ENCODE results near the gene GOLT1A. TPM values are rescaled to one million over a fixed set of nuclear protein-coding genes. Genes with fewer than 3 reads are reported as not detected.
"Not testable (repeated sequence)": the region's sequence is repeated elsewhere in the genome, so short reads cannot be mapped to it uniquely, and the experiment has no call there.

The GOLT1A gene
- total RNA-seq, 1 donor from 2014 or later: 0.40 TPM

DNA sequence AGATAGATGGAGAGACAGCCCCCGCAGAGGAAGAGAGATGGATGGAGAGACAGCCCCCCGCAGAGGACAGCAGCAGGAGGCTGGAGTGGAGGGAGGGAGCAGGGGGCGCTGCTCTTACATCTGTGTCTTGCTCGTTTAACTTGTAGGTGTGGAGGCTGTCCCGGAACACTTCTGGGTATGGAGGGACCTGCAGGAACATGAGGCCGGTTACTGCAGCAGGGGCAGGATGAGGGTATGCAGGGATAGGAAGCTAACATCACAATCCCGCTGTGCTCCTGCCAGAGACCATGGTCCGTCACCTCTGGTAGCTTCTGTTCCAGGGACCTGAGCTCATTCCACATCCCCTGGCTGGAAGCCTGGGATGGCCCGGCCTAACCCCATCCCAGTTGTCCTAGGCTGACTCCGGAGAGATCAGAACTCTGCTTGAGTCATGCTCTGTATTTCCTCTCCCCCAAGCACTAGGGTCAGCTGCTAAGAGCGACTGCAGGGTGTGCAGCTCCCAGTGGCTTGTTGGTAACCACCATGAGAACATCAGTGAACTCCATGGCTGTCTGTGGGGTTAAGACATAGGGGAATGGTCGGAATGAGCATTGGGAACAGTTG lies 36.7 kb upstream of the GOLT1A start:
- ATAC-seq: peak; percentile 11
- intact Hi-C loops (cut with DNase I): no loop called here
- DNase-seq (ENCODE audit: low spot score): no peak

DNA sequence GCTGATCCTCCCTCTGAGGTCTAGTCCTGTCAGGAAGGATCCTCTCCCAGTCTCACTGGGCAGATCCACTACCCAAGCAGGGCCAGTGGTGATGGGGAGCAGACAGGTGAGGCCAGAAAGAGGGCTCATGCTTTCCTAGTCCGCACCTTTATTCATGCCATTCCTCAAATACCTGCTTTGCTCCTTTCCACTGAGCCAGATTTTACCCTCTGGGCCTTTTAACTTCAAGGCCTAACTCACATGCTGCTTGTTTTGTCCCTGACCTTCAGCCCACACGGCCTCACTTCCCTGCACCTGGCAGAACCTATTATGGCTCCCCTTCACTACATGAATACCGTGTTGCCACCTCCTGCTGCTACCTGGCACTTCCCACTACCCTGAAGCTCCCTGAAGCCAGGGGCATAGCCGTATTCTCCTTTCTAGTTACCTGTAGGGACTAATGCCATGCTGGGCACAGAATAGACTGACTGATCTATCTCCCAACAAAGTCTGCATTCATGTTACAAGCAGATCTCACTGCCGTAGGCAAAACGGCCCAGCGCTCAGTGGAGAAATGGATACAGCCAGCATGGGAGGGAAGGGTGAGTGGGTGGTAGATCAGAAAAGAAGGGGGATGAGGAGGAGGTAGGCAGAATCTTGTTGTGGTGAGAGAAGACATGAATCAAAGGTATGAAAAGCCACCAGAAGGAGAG lies 36.1 kb upstream of the GOLT1A start:
- ATAC-seq (no peak), DNase-seq (ENCODE audit: low spot score) (no peak)
- intact Hi-C loops (cut with DNase I): no loop called here

- intact Hi-C loops (cut with DNase I): no loop called here
- DNase-seq (ENCODE audit: low spot score) (no peak), ATAC-seq (no peak)
Observed at GRCh38 chr1:204248954-204249353, 35.2 kb upstream of the GOLT1A start.

GRCh38 chr1:204246876-204247275 lies 33.1 kb upstream of the GOLT1A start:
- DNase-seq (ENCODE audit: low spot score) (no peak), ATAC-seq (no peak)
- intact Hi-C loops (cut with DNase I): no loop called here

GRCh38 chr1:204242920-204243319 lies 29.1 kb upstream of the GOLT1A start:
- ATAC-seq: no peak
- intact Hi-C loops (cut with DNase I): no loop called here

DNA sequence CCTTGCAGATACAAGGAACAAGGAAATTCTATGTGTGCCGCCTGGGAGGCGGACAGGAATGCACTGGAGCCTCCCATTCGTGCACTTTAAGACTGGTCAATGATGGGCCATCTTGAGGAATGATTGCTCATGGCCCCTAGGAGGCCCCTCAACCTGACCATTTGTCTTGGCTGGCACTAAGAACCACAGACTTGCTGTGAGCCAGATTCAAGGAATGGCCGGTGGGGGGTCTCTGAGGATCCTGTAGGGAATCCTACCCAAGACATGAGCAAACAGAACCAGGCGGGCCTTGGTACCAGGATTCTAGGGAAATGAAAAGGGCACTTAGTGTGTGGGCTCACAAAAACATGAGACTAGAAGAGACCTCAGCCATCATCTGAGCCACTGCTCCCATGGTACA lies 28.1 kb upstream of the GOLT1A start:
- ATAC-seq: no peak
- intact Hi-C loops (cut with DNase I): no loop called here
- no peak for DNase-seq (ENCODE audit: low spot score)

More at GRCh38 chr1:204242920-204243319, 29.1 kb upstream of the GOLT1A start:
- DNase-seq (ENCODE audit: low spot score): no peak

- intact Hi-C loops (cut with DNase I): no loop called here
- no peak for ATAC-seq
- no peak for DNase-seq (ENCODE audit: low spot score)
Observed at GRCh38 chr1:204241050-204241449, 27.3 kb upstream of the GOLT1A start.

GRCh38 chr1:204240233-204240632 lies 26.4 kb upstream of the GOLT1A start:
- DNase-seq (ENCODE audit: low spot score): no peak
- ATAC-seq: no peak
- intact Hi-C loops (cut with DNase I): no loop called here

- DNase-seq (ENCODE audit: low spot score): not testable (repeated sequence)
Observed at GRCh38 chr1:204239401-204239800, 25.6 kb upstream of the GOLT1A start.

GRCh38 chr1:204238520-204238919 lies 24.7 kb upstream of the GOLT1A start:
- ATAC-seq; intact Hi-C loops (cut with DNase I); DNase-seq (ENCODE audit: low spot score): not testable (repeated sequence)

More at GRCh38 chr1:204239401-204239800, 25.6 kb upstream of the GOLT1A start:
- intact Hi-C loops (cut with DNase I); ATAC-seq: not testable (repeated sequence)

- intact Hi-C loops (cut with DNase I); ATAC-seq; DNase-seq (ENCODE audit: low spot score): not testable (repeated sequence)
Observed at GRCh38 chr1:204237515-204237914, 23.7 kb upstream of the GOLT1A start.

DNA sequence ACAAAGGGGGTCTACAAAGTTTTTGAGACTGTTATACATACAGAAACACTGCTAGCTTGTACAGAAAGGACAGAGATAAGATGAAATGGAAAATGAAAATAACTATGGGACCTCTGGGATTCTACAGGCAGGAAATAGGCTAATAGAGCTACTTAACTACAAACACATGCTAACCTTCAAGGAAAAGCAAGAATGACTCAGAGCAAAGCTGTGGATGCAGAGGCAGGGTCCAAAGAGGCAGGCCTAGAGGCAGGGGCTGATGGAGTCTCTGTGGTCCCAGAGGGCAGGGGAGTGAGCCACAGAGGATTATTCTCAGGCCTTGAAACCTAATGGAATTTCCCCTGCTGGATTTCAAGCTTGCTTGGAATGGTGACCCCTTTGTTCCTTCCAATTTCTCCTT lies 18.7 kb upstream of the GOLT1A start:
- ATAC-seq: peak; percentile 61

GRCh38 chr1:204230211-204230610 lies 16.4 kb upstream of the GOLT1A start:
- ATAC-seq (no peak), DNase-seq (ENCODE audit: low spot score) (no peak)
- intact Hi-C loops (cut with DNase I): no loop called here

More for the DNA sequence above, 18.7 kb upstream of the GOLT1A start:
- DNase-seq (ENCODE audit: low spot score): no peak
- intact Hi-C loops (cut with DNase I): no loop called here

- DNase-seq (ENCODE audit: low spot score): no peak
- ATAC-seq: no peak
- intact Hi-C loops (cut with DNase I): no loop called here
Observed at GRCh38 chr1:204228896-204229295, 15.1 kb upstream of the GOLT1A start.

GRCh38 chr1:204227996-204228785 lies 14.4 kb upstream of the GOLT1A start:
- intact Hi-C loops (cut with DNase I): no loop called here
- ATAC-seq (no peak), DNase-seq (ENCODE audit: low spot score) (no peak)

- ATAC-seq (no peak), DNase-seq (ENCODE audit: low spot score) (no peak)
- intact Hi-C loops (cut with DNase I): no loop called here
Observed at GRCh38 chr1:204227351-204227750, 13.6 kb upstream of the GOLT1A start.

DNA sequence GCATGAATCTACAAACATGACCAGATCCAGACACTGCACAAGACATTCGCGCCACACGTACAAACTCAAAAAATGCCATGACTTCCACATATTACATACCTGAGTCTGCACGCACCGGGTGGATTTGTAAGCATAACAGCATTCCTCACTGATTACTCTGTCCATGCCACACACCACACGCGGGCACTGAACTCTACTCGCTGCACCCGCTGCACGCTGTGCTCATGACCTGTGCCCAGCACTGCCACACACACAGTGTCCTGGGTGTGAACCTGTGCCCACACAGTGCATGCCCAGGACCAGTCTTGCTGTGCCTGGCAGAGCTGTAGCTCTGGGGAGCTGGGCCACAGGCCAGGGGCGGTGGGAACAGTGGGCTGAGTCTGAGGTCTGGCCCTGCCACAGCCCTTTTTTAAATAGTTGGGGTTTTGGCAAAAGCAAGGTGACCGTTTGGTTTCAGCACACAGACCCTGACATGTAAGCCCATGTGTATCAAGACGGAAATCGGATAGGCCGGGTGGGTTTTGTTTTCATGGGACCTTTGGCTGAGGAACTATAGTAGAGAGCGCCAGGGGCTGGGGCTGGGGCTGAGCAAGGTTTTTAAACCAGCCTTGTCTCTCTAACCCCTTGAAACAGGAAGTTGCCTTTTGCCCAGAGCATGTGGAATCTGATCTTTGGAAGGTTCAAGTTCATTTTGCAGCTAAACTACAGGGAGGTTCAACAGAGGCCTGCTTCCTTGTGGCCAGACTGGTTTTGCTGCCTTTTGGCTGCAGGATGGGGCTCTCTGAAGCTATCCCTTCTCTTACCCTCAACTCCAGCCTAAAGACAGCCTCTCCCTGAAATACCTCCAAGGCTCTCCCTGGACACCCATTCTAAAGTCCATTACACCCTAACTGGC lies 12.3 kb upstream of the GOLT1A start:
- DNase-seq (ENCODE audit: low spot score) (no peak), ATAC-seq (peak; percentile 45)
- intact Hi-C loops (cut with DNase I): no loop called here

GRCh38 chr1:204224655-204225054 lies 10.9 kb upstream of the GOLT1A start:
- intact Hi-C loops (cut with DNase I): no loop called here
- DNase-seq (ENCODE audit: low spot score): no peak
- ATAC-seq: no peak
